HAP-1 (cell line): ENCODE data around the gene TFPI2.
"Not testable (repeated sequence)": the region's sequence is repeated elsewhere in the genome, so short reads cannot be mapped to it uniquely, and the experiment has no call there.

Experiments
- DNase-seq, 2 experiments: peaks; one replicate each; pipeline ENCODE4 v3.0.0-alpha.2; 2016 to 2020; ENCODE audit warnings: low spot score in 2 of 2
- H3K27me3 ChIP-seq: fragments of 250-450 bp; sonication (Bioruptor Pico); 2 replicates; pipeline ENCODE4 v1.5.1; 2020; ENCODE audit warnings: low read depth, mild to moderate bottlenecking, moderate library complexity
- H3K36me3 ChIP-seq: fragments of 250-450 bp; sonication (Bioruptor Pico); replicated peaks from 2 replicates; pipeline ENCODE4 v1.5.1; 2020; ENCODE audit warnings: mild to moderate bottlenecking
- H3K4me1 ChIP-seq: fragments of 250-450 bp; sonication (Bioruptor Pico); 2 replicates; pipeline ENCODE4 v1.5.1; 2020; ENCODE audit warnings: mild to moderate bottlenecking
- H3K4me3 ChIP-seq: fragments of 250-450 bp; sonication (Bioruptor Pico); 2 replicates; pipeline ENCODE4 v1.5.1; 2020; ENCODE audit warnings: mild to moderate bottlenecking, moderate library complexity
- H3K9me3 ChIP-seq: fragments of 250-450 bp; sonication (Bioruptor Pico); 2 replicates; pipeline ENCODE4 v1.5.1; 2020; ENCODE audit warnings: mild to moderate bottlenecking, moderate library complexity
- in situ Hi-C: fragments of 300-500 bp; cut with MboI; formaldehyde crosslinking; loops from 3 replicates; pipeline ENCODE4 v1.14.3; 2020; ENCODE audit warnings: low sequenced_read_pairs, inconsistent platforms, mixed read lengths

Gene TFPI2

GRCh38 chr7:93916315-93916714, 25.8 kb upstream of the TFPI2 start:
- DNase-seq, H3K36me3 ChIP-seq, H3K27me3 ChIP-seq, H3K4me1 ChIP-seq, in situ Hi-C loops, H3K4me3 ChIP-seq, H3K9me3 ChIP-seq: not testable (repeated sequence)

- H3K4me1 ChIP-seq, DNase-seq, H3K36me3 ChIP-seq, H3K4me3 ChIP-seq, in situ Hi-C loops, H3K9me3 ChIP-seq, H3K27me3 ChIP-seq: not testable (repeated sequence)
These were observed 25.3 kb upstream of the TFPI2 start for GRCh38 chr7:93915888-93916287.

- H3K36me3 ChIP-seq, DNase-seq, H3K4me3 ChIP-seq, H3K9me3 ChIP-seq, H3K4me1 ChIP-seq, in situ Hi-C loops, H3K27me3 ChIP-seq: not testable (repeated sequence)
These were observed 24.8 kb upstream of the TFPI2 start for GRCh38 chr7:93915206-93915842.

GRCh38 chr7:93914581-93915066, 24.1 kb upstream of the TFPI2 start:
- in situ Hi-C loops: no loop called here
- H3K4me1 ChIP-seq: no peaks in the 10 kb centered on the region

GRCh38 chr7:93913197-93913596, 22.6 kb upstream of the TFPI2 start:
- H3K4me3 ChIP-seq: no peak overlapping the region
- H3K4me1 ChIP-seq: no peaks in the 10 kb centered on the region
- DNase-seq: no peak
- peaks cover 6% of the 10 kb centered on the region; the same call in 1 of the 2 replicates for H3K27me3 ChIP-seq
- in situ Hi-C loops: no loop called here
- H3K9me3 ChIP-seq: no peaks in the 10 kb centered on the region
- H3K36me3 ChIP-seq: no peaks in the 10 kb centered on the region

More at GRCh38 chr7:93914581-93915066, 24.1 kb upstream of the TFPI2 start:
- Histone ChIP-seq H3K9me3 (no peaks in the 10 kb centered on the region), H3K27me3 (peaks cover 6% of the 10 kb centered on the region; the same call in 1 of the 2 replicates), H3K36me3 (no peaks in the 10 kb centered on the region), H3K4me3 (no peak overlapping the region)
- DNase-seq: no peak

- in situ Hi-C loops, H3K4me3 ChIP-seq, H3K4me1 ChIP-seq, H3K27me3 ChIP-seq, DNase-seq, H3K9me3 ChIP-seq, H3K36me3 ChIP-seq: not testable (repeated sequence)
These were observed 21.1 kb upstream of the TFPI2 start for GRCh38 chr7:93911661-93912060.

GRCh38 chr7:93911242-93911641, 20.7 kb upstream of the TFPI2 start:
- H3K27me3 ChIP-seq, H3K4me3 ChIP-seq, H3K9me3 ChIP-seq, H3K36me3 ChIP-seq, in situ Hi-C loops, DNase-seq, H3K4me1 ChIP-seq: not testable (repeated sequence)

- Histone ChIP-seq H3K4me3 (no peak overlapping the region), H3K4me1 (no peaks in the 10 kb centered on the region), H3K36me3 (no peaks in the 10 kb centered on the region), H3K9me3 (no peaks in the 10 kb centered on the region), H3K27me3 (peaks cover 6% of the 10 kb centered on the region)
- DNase-seq: no peak
- in situ Hi-C loops: no loop called here
These were observed 19.8 kb upstream of the TFPI2 start for GRCh38 chr7:93910076-93910994.

- no peaks in the 10 kb centered on the region for H3K9me3 ChIP-seq
- in situ Hi-C loops: no loop called here
- H3K4me3 ChIP-seq: no peak within 1 kb of the TSS
- no peaks in the 10 kb centered on the region for H3K4me1 ChIP-seq
- no peaks in the 10 kb centered on the region for H3K36me3 ChIP-seq
- H3K27me3 ChIP-seq: peaks cover 2% of the 10 kb centered on the region
- DNase-seq: no peak
These were observed 15.7 kb upstream of the TFPI2 start, which contains the start of gene GNGT1 for GRCh38 chr7:93906267-93906666. TSS of gene GNGT1 (plus strand) at chr7:93906567. CDS start at chr7:93906747, 180 bp downstream.

GRCh38 chr7:93902777-93903423, 12.3 kb upstream of the TFPI2 start:
- in situ Hi-C loops: no loop called here

GRCh38 chr7:93897680-93898079, 7.1 kb upstream of the TFPI2 start:
- DNase-seq: no peak
- no peaks in the 10 kb centered on the region for H3K36me3 ChIP-seq
- no peak overlapping the region for H3K4me3 ChIP-seq
- H3K4me1 ChIP-seq: no peaks in the 10 kb centered on the region
- peaks cover 6% of the 10 kb centered on the region; the same call in 1 of the 2 replicates for H3K27me3 ChIP-seq
- in situ Hi-C loops: no loop called here
- no peaks in the 10 kb centered on the region for H3K9me3 ChIP-seq

More at GRCh38 chr7:93902777-93903423, 12.3 kb upstream of the TFPI2 start:
- DNase-seq: peak; percentile 22 to 43
- Histone ChIP-seq H3K4me1 (no peaks in the 10 kb centered on the region), H3K36me3 (no peaks in the 10 kb centered on the region), H3K9me3 (no peaks in the 10 kb centered on the region), H3K27me3 (peaks cover 4% of the 10 kb centered on the region; the same call in 1 of the 2 replicates), H3K4me3 (no peak overlapping the region)

GRCh38 chr7:93895859-93896600, 5.5 kb upstream of the TFPI2 start:
- H3K27me3 ChIP-seq: peaks cover 10% of the 10 kb centered on the region
- DNase-seq: no peak
- H3K36me3 ChIP-seq: no peaks in the 10 kb centered on the region
- in situ Hi-C loops: no loop called here
- H3K4me3 ChIP-seq: no peak overlapping the region
- no peaks in the 10 kb centered on the region for H3K9me3 ChIP-seq
- no peaks in the 10 kb centered on the region for H3K4me1 ChIP-seq

- peaks cover 16% of the 10 kb centered on the region for H3K27me3 ChIP-seq
- H3K4me1 ChIP-seq: no peaks in the 10 kb centered on the region
- no peak for DNase-seq
- in situ Hi-C loops: no loop called here
- no peaks in the 10 kb centered on the region for H3K9me3 ChIP-seq
- no peaks in the 10 kb centered on the region for H3K36me3 ChIP-seq
- H3K4me3 ChIP-seq: no peak overlapping the region
These were observed 4.5 kb upstream of the TFPI2 start for GRCh38 chr7:93894966-93895640.
